PC-3 (cell line): ENCODE results near the gene BAIAP2.

Experiments
- EZH2 ChIP-seq: fragments of 300-600 bp; sonication (generic); IDR thresholded peaks from one replicate; pipeline ENCODE4 v1.6.1; 2017; ENCODE audit warnings: antibody characterized with exemption, mild to moderate bottlenecking, low read length; ENCODE audit not compliant: unreplicated experiment
- EZH2phosphoT487 ChIP-seq: fragments of 300-600 bp; sonication (generic); IDR thresholded peaks from 2 replicates; pipeline ENCODE4 v1.6.1; 2018; ENCODE audit warnings: mild to moderate bottlenecking, antibody characterized with exemption, low read length, borderline replicate concordance
- TF ChIP-seq, protein P1 (sequence below): fragments of 300-600 bp; sonication (generic); conservative IDR thresholded peaks from 2 replicates; pipeline ENCODE4 v1.5.1; 2017; ENCODE audit warnings: antibody characterized with exemption, low read depth, mild to moderate bottlenecking, low read length

DNA sequence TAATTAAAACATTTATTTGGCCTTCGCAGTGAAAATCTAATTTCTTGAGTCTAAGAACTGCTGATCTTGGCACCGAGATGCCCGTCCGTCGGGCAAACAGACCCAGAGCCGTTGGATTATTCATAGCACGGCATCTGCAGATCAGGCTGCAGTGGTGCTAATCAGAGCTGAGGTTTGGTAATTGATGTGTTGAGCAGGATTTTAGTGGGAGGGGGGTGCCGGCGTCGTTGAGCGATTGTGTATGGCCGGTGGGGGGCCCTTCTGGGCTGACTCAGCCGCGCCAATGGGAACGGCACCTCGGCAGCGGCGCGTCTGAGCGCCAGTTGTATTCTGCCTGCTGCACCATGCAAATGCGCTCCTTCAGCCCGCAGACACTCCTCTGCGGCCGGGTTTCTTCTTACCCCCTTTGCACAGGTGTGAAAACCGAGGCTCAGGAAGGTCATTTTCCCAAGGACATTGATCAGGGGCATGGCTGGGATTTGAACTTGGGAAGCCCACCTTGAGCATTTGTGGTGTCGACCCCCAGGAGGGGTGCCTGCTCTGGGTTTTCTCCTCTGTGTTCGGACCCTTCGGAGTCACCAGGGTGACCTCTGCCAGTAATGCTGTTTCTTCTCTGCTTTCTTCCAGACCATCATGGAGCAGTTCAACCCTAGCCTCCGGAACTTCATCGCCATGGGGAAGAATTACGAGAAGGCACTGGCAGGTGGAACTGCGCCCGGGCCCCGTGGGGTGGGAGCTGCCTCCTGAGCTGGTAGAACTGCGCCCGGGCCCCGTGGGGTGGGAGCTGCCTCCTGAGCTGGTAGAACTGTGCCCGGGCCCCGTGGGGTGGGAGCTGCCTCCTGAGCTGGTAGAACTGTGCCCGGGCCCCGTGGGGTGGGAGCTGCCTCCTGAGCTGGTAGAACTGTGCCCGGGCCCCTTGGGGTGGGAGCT is 18.4 kb downstream of the BAIAP2 start:
- TF ChIP-seq, protein P1, sequence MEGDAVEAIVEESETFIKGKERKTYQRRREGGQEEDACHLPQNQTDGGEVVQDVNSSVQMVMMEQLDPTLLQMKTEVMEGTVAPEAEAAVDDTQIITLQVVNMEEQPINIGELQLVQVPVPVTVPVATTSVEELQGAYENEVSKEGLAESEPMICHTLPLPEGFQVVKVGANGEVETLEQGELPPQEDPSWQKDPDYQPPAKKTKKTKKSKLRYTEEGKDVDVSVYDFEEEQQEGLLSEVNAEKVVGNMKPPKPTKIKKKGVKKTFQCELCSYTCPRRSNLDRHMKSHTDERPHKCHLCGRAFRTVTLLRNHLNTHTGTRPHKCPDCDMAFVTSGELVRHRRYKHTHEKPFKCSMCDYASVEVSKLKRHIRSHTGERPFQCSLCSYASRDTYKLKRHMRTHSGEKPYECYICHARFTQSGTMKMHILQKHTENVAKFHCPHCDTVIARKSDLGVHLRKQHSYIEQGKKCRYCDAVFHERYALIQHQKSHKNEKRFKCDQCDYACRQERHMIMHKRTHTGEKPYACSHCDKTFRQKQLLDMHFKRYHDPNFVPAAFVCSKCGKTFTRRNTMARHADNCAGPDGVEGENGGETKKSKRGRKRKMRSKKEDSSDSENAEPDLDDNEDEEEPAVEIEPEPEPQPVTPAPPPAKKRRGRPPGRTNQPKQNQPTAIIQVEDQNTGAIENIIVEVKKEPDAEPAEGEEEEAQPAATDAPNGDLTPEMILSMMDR, result no peak
- no peak for TF ChIP-seq EZH2phosphoT487
- TF ChIP-seq EZH2, result no peak
